ENCODE measurements around the gene TAF11L3.
"Not testable (repeated sequence)": the region's sequence is repeated elsewhere in the genome, so short reads cannot be mapped to it uniquely, and the experiment has no call there.

TAF11L3 gene

GRCh38 chr5:17492770-17493169, 25.4 kb upstream of the TAF11L3 start:
- Histone ChIP-seq H3K27me3 (ENCODE audit: control insufficient read depth, insufficient read depth, low read length, poor library complexity, severe bottlenecking) (no peaks in the 10 kb centered on the region), H3K36me3 (ENCODE audit: control insufficient read depth, insufficient read depth, low read length) (no peaks in the 10 kb centered on the region), H3K27ac (ENCODE audit: insufficient read depth, low read depth, low read length, poor library complexity, severe bottlenecking) (no peak overlapping the region), H3K4me3 (ENCODE audit: insufficient read depth, low read depth, low read length) (no peak overlapping the region), H3K4me1 (ENCODE audit: control insufficient read depth, insufficient read depth, low read length) (no peaks in the 10 kb centered on the region), H3K9me3 (ENCODE audit: control insufficient read depth, low read length) (no peaks in the 10 kb centered on the region)
- 96 to 98% methylated on average over 3 of the region's 3 CpGs for WGBS, 2 experiments

GRCh38 chr5:17497446-17497845, 20.7 kb upstream of the TAF11L3 start:
- 86 to 89% methylated on average over 4 of the region's 4 CpGs for WGBS, 2 experiments
- Histone ChIP-seq H3K27me3 (ENCODE audit: control insufficient read depth, insufficient read depth, low read length, poor library complexity, severe bottlenecking) (no peaks in the 10 kb centered on the region), H3K4me3 (ENCODE audit: insufficient read depth, low read depth, low read length) (no peak overlapping the region), H3K27ac (ENCODE audit: insufficient read depth, low read depth, low read length, poor library complexity, severe bottlenecking) (no peak overlapping the region), H3K4me1 (ENCODE audit: control insufficient read depth, insufficient read depth, low read length) (no peaks in the 10 kb centered on the region), H3K36me3 (ENCODE audit: control insufficient read depth, insufficient read depth, low read length) (no peaks in the 10 kb centered on the region), H3K9me3 (ENCODE audit: control insufficient read depth, low read length) (no peaks in the 10 kb centered on the region)

- H3K4me3 ChIP-seq (ENCODE audit: insufficient read depth, low read depth, low read length); H3K9me3 ChIP-seq (ENCODE audit: control insufficient read depth, low read length); H3K36me3 ChIP-seq (ENCODE audit: control insufficient read depth, insufficient read depth, low read length); H3K27me3 ChIP-seq (ENCODE audit: control insufficient read depth, insufficient read depth, low read length, poor library complexity, severe bottlenecking); H3K4me1 ChIP-seq (ENCODE audit: control insufficient read depth, insufficient read depth, low read length); H3K27ac ChIP-seq (ENCODE audit: insufficient read depth, low read depth, low read length, poor library complexity, severe bottlenecking): not testable (repeated sequence)
- WGBS, 2 experiments, result 94% methylated on average over 8 of the region's 8 CpGs
Measured at GRCh38 chr5:17497931-17498330, 20.2 kb upstream of the TAF11L3 start, which contains the start of gene TAF11L2. Gene TAF11L2 (plus strand): TSS chr5:17498231.

- Histone ChIP-seq H3K9me3 (ENCODE audit: control insufficient read depth, low read length) (no peaks in the 10 kb centered on the region), H3K4me1 (ENCODE audit: control insufficient read depth, insufficient read depth, low read length) (no peaks in the 10 kb centered on the region), H3K27me3 (ENCODE audit: control insufficient read depth, insufficient read depth, low read length, poor library complexity, severe bottlenecking) (no peaks in the 10 kb centered on the region), H3K27ac (ENCODE audit: insufficient read depth, low read depth, low read length, poor library complexity, severe bottlenecking) (no peak overlapping the region), H3K4me3 (ENCODE audit: insufficient read depth, low read depth, low read length) (no peak overlapping the region), H3K36me3 (ENCODE audit: control insufficient read depth, insufficient read depth, low read length) (no peaks in the 10 kb centered on the region)
- WGBS, 2 experiments, result 94 to 95% methylated on average over 17 of the region's 17 CpGs
Measured at GRCh38 chr5:17511775-17512325, 6.3 kb upstream of the TAF11L3 start.

GRCh38 chr5:17517526-17517925, 641 bp upstream of the TAF11L3 start:
- not testable (repeated sequence) for H3K9me3 ChIP-seq (ENCODE audit: control insufficient read depth, low read length); H3K4me1 ChIP-seq (ENCODE audit: control insufficient read depth, insufficient read depth, low read length); H3K36me3 ChIP-seq (ENCODE audit: control insufficient read depth, insufficient read depth, low read length); H3K27me3 ChIP-seq (ENCODE audit: control insufficient read depth, insufficient read depth, low read length, poor library complexity, severe bottlenecking); H3K27ac ChIP-seq (ENCODE audit: insufficient read depth, low read depth, low read length, poor library complexity, severe bottlenecking); H3K4me3 ChIP-seq (ENCODE audit: insufficient read depth, low read depth, low read length)
- WGBS, 2 experiments, result 96% methylated on average over 4 to 5 of the region's 12 CpGs

- 91 to 93% methylated on average over 7 of the region's 14 CpGs for WGBS, 2 experiments
- H3K27me3 ChIP-seq (ENCODE audit: control insufficient read depth, insufficient read depth, low read length, poor library complexity, severe bottlenecking); H3K4me1 ChIP-seq (ENCODE audit: control insufficient read depth, insufficient read depth, low read length); H3K4me3 ChIP-seq (ENCODE audit: insufficient read depth, low read depth, low read length); H3K27ac ChIP-seq (ENCODE audit: insufficient read depth, low read depth, low read length, poor library complexity, severe bottlenecking); H3K36me3 ChIP-seq (ENCODE audit: control insufficient read depth, insufficient read depth, low read length); H3K9me3 ChIP-seq (ENCODE audit: control insufficient read depth, low read length): not testable (repeated sequence)
Measured at GRCh38 chr5:17519508-17519907, 1.3 kb downstream of the TAF11L3 start.

- H3K4me3 ChIP-seq (ENCODE audit: insufficient read depth, low read depth, low read length); H3K4me1 ChIP-seq (ENCODE audit: control insufficient read depth, insufficient read depth, low read length); H3K9me3 ChIP-seq (ENCODE audit: control insufficient read depth, low read length); H3K27ac ChIP-seq (ENCODE audit: insufficient read depth, low read depth, low read length, poor library complexity, severe bottlenecking); H3K36me3 ChIP-seq (ENCODE audit: control insufficient read depth, insufficient read depth, low read length); H3K27me3 ChIP-seq (ENCODE audit: control insufficient read depth, insufficient read depth, low read length, poor library complexity, severe bottlenecking): not testable (repeated sequence)
- WGBS, 2 experiments, result no CpG with 5 or more reads among the region's 15 CpGs
Measured at GRCh38 chr5:17521501-17521900, 3.3 kb downstream of the TAF11L3 start, which contains the start of gene TAF11L4. Gene TAF11L4 (plus strand): TSS chr5:17521801.

- not testable (repeated sequence) for H3K27me3 ChIP-seq (ENCODE audit: control insufficient read depth, insufficient read depth, low read length, poor library complexity, severe bottlenecking); H3K27ac ChIP-seq (ENCODE audit: insufficient read depth, low read depth, low read length, poor library complexity, severe bottlenecking); H3K4me3 ChIP-seq (ENCODE audit: insufficient read depth, low read depth, low read length); H3K9me3 ChIP-seq (ENCODE audit: control insufficient read depth, low read length); H3K36me3 ChIP-seq (ENCODE audit: control insufficient read depth, insufficient read depth, low read length); H3K4me1 ChIP-seq (ENCODE audit: control insufficient read depth, insufficient read depth, low read length)
- no CpG with 5 or more reads among the region's 15 CpGs for WGBS, 2 experiments
Measured at GRCh38 chr5:17524935-17525334, 6.8 kb downstream of the TAF11L3 start, which contains the start of gene TAF11L5. Gene TAF11L5 (plus strand): TSS chr5:17525235.

GRCh38 chr5:17526504-17526903, 8.3 kb downstream of the TAF11L3 start:
- 91 to 94% methylated on average over 6 of the region's 17 CpGs for WGBS, 2 experiments

GRCh38 chr5:17528369-17528768, 10.2 kb downstream of the TAF11L3 start, which contains the start of gene TAF11L6:
Gene TAF11L6 (plus strand): TSS chr5:17528669.
- H3K27ac ChIP-seq (ENCODE audit: insufficient read depth, low read depth, low read length, poor library complexity, severe bottlenecking); H3K36me3 ChIP-seq (ENCODE audit: control insufficient read depth, insufficient read depth, low read length); H3K4me1 ChIP-seq (ENCODE audit: control insufficient read depth, insufficient read depth, low read length); H3K9me3 ChIP-seq (ENCODE audit: control insufficient read depth, low read length); H3K4me3 ChIP-seq (ENCODE audit: insufficient read depth, low read depth, low read length); H3K27me3 ChIP-seq (ENCODE audit: control insufficient read depth, insufficient read depth, low read length, poor library complexity, severe bottlenecking): not testable (repeated sequence)
- WGBS, 2 experiments, result no CpG with 5 or more reads among the region's 15 CpGs

More at GRCh38 chr5:17526504-17526903, 8.3 kb downstream of the TAF11L3 start:
- not testable (repeated sequence) for H3K4me3 ChIP-seq (ENCODE audit: insufficient read depth, low read depth, low read length); H3K27ac ChIP-seq (ENCODE audit: insufficient read depth, low read depth, low read length, poor library complexity, severe bottlenecking); H3K9me3 ChIP-seq (ENCODE audit: control insufficient read depth, low read length); H3K36me3 ChIP-seq (ENCODE audit: control insufficient read depth, insufficient read depth, low read length); H3K27me3 ChIP-seq (ENCODE audit: control insufficient read depth, insufficient read depth, low read length, poor library complexity, severe bottlenecking); H3K4me1 ChIP-seq (ENCODE audit: control insufficient read depth, insufficient read depth, low read length)
